ENCODE results near the gene PTTG1IP.
A peak's percentile ranks its signal among the peaks of the same experiment; 100 is the strongest.
"Not testable (repeated sequence)": the region's sequence is repeated elsewhere in the genome, so short reads cannot be mapped to it uniquely, and the experiment has no call there.

The PTTG1IP gene

DNA sequence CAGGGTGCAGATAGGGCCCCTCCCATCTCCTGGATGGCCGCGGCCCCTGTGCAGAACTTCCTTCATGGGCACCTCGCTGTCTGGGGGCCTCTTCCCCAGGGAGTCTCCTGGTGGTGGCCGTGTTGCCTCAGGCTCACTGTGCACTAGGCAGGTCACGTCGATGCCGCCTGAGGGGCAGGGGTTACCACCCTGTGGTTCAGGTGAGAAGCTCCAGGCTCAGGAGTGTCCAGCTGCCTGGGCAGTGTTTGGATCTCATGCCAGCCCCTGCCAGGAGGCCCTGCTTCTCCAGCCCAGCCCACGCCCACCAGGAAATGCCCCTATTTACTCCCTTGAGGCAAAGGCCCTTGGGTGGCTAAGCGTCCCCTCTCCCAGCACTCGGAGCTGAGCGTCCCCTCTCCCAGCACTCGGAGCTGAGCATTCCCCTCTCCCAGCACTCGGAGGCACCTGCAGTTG is 45.1 kb upstream of the PTTG1IP start:
- H3K27ac ChIP-seq: no peak overlapping the region
- ChIA-PET CTCF (interaction anchor here (0.7 to 1.1 kb wide), 2 partner anchors 25 kb away, joined by 3 read pairs; no protein-coding TSS in a partner anchor), POLR2A (ENCODE audit: low non-redundant PET) (no interaction called here)
- DNase-seq (ENCODE audit: low spot score): no peak
- no peak for TF ChIP-seq CTCF (conservative IDR thresholded peaks at IDR 0.05; ENCODE audit: low read depth)

DNA sequence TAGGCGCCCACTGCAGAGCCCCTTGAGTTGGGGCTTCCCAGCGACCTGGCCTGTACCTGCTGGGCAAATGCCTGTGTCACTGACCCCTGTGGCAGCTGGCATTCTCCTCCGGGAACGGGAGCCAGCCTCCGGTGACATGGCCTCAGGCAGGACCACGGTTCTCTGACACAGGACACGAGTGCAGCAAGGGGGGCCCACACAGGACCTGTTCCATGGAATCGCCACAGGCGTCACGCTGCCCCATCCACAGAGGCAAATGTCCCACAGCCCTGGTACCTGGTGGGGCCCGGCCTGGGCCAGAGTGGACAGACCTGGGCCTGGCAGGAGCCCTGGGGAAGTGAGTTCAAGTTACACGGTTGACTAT is 44.6 kb upstream of the PTTG1IP start:
- ChIA-PET CTCF (interaction anchor here (1.1 kb wide), 1 partner anchor 25 kb away, joined by 3 read pairs; no protein-coding TSS in a partner anchor), POLR2A (ENCODE audit: low non-redundant PET) (no interaction called here)
- DNase-seq (ENCODE audit: low spot score): no peak
- no peak for TF ChIP-seq CTCF (conservative IDR thresholded peaks at IDR 0.05; ENCODE audit: low read depth)
- no peak overlapping the region for H3K27ac ChIP-seq

DNA sequence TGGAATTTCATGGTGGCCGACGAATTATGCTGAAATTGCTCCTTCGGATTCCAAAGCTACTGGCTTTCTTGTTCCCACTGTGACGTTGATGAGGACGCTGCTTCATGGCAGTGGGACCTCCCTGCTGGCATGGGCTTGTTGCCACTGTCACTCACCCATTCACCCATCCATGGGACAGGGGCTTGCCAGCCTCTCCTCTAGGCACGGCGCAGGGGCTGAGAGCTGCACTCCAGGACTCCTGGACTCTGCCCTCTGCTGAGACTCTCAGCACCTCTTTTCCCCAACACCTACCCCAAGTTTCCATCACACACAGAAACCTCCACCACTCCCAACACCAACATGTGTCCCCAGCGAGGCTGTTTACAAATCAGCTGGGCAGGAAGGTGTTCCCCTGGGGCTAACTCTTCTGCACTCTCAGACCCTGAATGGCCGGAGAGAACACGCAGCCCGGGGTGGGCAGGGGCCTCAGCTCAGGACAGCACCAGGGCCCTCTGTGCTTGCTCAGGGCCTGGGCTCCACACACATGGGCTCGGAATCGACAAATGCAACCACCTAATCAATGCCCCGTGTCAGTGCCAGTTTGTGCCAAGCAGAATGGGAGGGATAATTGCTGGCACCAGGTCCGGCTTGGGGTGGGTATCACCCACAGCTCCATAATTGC is 44.1 kb upstream of the PTTG1IP start:
- no peak for TF ChIP-seq CTCF (conservative IDR thresholded peaks at IDR 0.05; ENCODE audit: low read depth)
- POLR2A ChIA-PET (ENCODE audit: low non-redundant PET): no interaction called here
- CTCF ChIA-PET: interaction anchor here (1.1 kb wide), 1 partner anchor 24 kb away, joined by 3 read pairs; no protein-coding TSS in a partner anchor
- no peak for DNase-seq (ENCODE audit: low spot score)
- no peak overlapping the region; the same call in 1 of the 2 replicates for H3K27ac ChIP-seq

DNA sequence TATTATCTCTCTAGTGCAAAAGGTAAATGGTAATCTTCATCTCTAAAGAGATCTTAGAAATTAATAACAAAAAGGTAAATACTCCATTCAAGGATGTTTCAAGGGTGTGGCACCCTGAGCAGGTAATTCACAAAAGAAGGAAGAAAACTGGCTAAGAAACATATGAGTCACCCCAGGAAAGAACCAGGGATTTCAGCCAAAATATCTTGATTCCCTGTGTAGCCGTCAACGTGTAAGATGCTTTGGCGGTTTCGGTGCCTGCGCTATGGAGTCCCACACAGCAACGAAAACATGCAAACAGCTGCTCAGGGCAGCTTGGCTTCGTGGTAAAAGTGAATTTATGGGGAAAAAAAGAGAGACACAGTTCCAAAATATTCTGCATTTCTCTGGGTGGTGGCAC is 43.5 kb upstream of the PTTG1IP start:
- TF ChIP-seq CTCF (conservative IDR thresholded peaks at IDR 0.05; ENCODE audit: low read depth): no peak
- CTCF ChIA-PET: interaction anchor here (0.7 to 1.0 kb wide), 4 partner anchors 11 to 124 kb away, joined by 3 to 7 read pairs (median 3); no protein-coding TSS in a partner anchor
- POLR2A ChIA-PET (ENCODE audit: low non-redundant PET): no interaction called here
- H3K27ac ChIP-seq: peak overlapping the region; percentile 67
- peak; percentile 75 for DNase-seq (ENCODE audit: low spot score)

DNA sequence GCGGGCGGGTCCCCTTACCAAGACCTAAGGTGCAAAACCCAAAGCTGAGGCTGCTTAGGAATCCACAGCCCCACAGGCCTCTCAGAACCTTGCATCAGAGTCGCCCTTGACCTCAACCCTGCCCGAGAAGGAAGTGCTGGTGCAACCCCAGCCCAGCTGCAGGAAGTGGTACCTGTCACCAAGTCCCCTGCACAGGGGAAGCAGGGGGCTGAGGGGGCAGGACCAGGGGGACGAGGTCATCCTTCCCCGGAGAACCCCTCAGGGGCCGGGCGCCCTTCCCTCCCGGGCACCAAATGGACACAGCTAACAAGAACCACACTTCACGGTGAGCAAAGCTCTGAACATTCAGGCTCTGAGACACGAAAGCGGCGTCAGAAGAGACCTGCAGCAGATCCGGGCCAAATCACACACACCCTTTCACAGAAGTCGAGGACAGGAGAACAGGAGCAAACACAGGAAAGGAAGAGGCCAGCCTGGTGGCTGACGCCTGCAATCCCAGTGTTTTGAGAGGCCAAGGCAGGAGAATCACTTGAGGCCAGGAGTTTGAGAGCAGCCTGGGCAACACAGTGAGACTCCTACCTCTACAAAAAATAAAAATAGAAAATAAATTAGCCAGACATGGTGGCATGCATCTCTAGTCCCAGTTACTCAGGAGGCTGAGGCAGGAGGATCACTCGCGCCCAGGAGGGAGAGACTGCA is 40.8 kb upstream of the PTTG1IP start:
- CTCF ChIA-PET: interaction anchor here (0.7 kb wide), 1 partner anchor 67 kb away, joined by 3 read pairs; no protein-coding TSS in a partner anchor
- H3K27ac ChIP-seq: peak overlapping the region; percentile 67
- TF ChIP-seq CTCF (conservative IDR thresholded peaks at IDR 0.05; ENCODE audit: low read depth): no peak
- POLR2A ChIA-PET (ENCODE audit: low non-redundant PET): no interaction called here
- no peak for DNase-seq (ENCODE audit: low spot score)

- ChIA-PET POLR2A (ENCODE audit: low non-redundant PET) (no interaction called here), CTCF (interaction anchor here (0.7 kb wide), 1 partner anchor 66 kb away, joined by 3 read pairs; no protein-coding TSS in a partner anchor)
- DNase-seq (ENCODE audit: low spot score): no peak
- TF ChIP-seq CTCF (conservative IDR thresholded peaks at IDR 0.05; ENCODE audit: low read depth): no peak
- 0 out of 2 replicates have a peak overlapping the region, but pooled peaks have one; percentile 67 for H3K27ac ChIP-seq
Observed at GRCh38 chr21:44913425-44914175, 40.1 kb upstream of the PTTG1IP start.

DNA sequence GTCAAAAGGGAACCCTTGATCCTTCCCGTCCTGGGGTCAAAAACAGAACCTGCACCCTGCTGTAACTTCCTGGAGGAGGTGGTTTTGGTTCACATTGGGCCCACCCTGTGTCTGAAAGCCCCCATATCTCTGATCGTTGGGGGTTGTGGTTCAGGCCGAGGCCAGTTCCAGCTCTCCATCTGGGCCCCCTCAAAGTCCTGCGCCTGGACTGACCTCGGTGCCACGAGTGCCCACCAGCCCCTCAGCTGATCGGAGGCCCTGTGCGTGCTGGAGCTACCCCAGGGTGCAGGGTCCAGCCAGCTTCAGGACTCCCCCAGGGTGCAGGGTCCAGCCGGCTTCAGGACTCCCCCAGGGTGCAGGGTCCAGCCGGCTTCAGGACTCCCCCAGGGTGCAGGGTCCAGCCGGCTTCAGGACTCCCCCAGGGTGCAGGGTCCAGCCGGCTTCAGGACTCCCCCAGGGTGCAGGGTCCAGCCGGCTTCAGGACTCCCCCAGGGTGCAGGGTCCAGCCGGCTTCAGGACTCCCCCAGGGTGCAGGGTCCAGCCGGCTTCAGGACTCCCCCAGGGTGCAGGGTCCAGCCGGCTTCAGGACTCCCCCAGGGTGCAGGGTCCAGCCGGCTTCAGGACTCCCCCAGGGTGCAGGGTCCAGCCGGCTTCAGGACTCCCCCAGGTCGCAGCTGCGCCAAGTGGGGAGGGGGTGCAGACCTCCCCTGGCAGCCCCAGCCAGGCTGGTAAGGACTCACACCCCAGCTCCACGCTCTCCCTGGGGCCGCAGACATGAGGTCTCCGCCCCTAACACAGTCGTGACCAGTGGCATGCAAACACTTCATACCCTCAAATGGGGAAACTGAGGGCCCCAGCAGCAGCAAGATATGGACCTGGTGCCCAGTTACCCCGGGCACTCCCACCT is 39.3 kb upstream of the PTTG1IP start:
- peak overlapping the region; percentile 77 for H3K27ac ChIP-seq
- POLR2A ChIA-PET (ENCODE audit: low non-redundant PET); DNase-seq (ENCODE audit: low spot score): not testable (repeated sequence)
- CTCF ChIA-PET: interaction anchor here (1.5 kb wide), 1 partner anchor 15 kb away, joined by 10 read pairs; no protein-coding TSS in a partner anchor
